GM04503 (cell line): ENCODE data around the gene COL4A1.
A peak's percentile ranks its signal among the peaks of the same experiment; 100 is the strongest.

ENCODE experiments used
- DNase-seq: peaks from one replicate; pipeline ENCODE4 v3.0.0-alpha.2; 2012; ENCODE audit warnings: low read depth

Gene COL4A1

GRCh38 chr13:110194451-110194850, 112.5 kb downstream of the COL4A1 start:
- no peak for DNase-seq

GRCh38 chr13:110193491-110193890, 113.5 kb downstream of the COL4A1 start:
- DNase-seq, result no peak

- DNase-seq, result no peak
These were observed 114.5 kb downstream of the COL4A1 start for GRCh38 chr13:110192472-110192871.

GRCh38 chr13:110187641-110188161, 119.3 kb downstream of the COL4A1 start:
- DNase-seq, result peak; percentile 17

- DNase-seq, result no peak
These were observed 120.6 kb downstream of the COL4A1 start for GRCh38 chr13:110186231-110186855.

GRCh38 chr13:110185696-110186095, 121.3 kb downstream of the COL4A1 start:
- peak; percentile 60 for DNase-seq

GRCh38 chr13:110183910-110184309, 123.0 kb downstream of the COL4A1 start:
- DNase-seq, result no peak

- DNase-seq, result no peak
These were observed 124.5 kb downstream of the COL4A1 start for GRCh38 chr13:110182461-110182860.

- DNase-seq, result no peak
These were observed 125.0 kb downstream of the COL4A1 start for GRCh38 chr13:110182003-110182402.

GRCh38 chr13:110179857-110180147, 127.2 kb downstream of the COL4A1 start:
- DNase-seq, result no peak

- DNase-seq, result no peak
These were observed 127.7 kb downstream of the COL4A1 start for GRCh38 chr13:110179116-110179856.

- no peak for DNase-seq
These were observed 129.2 kb downstream of the COL4A1 start for GRCh38 chr13:110177790-110178189.

- no peak for DNase-seq
These were observed 130.5 kb downstream of the COL4A1 start for GRCh38 chr13:110176431-110176830.

GRCh38 chr13:110173247-110173818, 133.6 kb downstream of the COL4A1 start:
- no peak for DNase-seq

GRCh38 chr13:110170882-110171281, 136.1 kb downstream of the COL4A1 start:
- DNase-seq, result no peak

GRCh38 chr13:110170020-110170790, 136.8 kb downstream of the COL4A1 start:
- no peak for DNase-seq

- no peak for DNase-seq
These were observed 137.7 kb downstream of the COL4A1 start for GRCh38 chr13:110168999-110169933.

GRCh38 chr13:110166598-110166997, 140.4 kb downstream of the COL4A1 start:
- no peak for DNase-seq

- no peak for DNase-seq
These were observed 142.3 kb downstream of the COL4A1 start for GRCh38 chr13:110164706-110165105.

GRCh38 chr13:110162866-110163658, 143.9 kb downstream of the COL4A1 start:
- no peak for DNase-seq

- no peak for DNase-seq
These were observed 144.9 kb downstream of the COL4A1 start for GRCh38 chr13:110162053-110162452.
